Pancreas (tissue), 10 donors: ENCODE measurements around the gene FCN3. TPM values are rescaled to one million over a fixed set of nuclear protein-coding genes. Genes with fewer than 3 reads are reported as not detected.

ENCODE experiments used
- ATAC-seq, 4 donors: fragments of 200-7000 bp; cut with Tn5 transposase; one replicate each; pipeline versions ENCODE4 v1.8.0 to v1.9.1; 2020; ENCODE audit warnings: mild to moderate bottlenecking in 4 of 4, moderate library complexity in 4 of 4
- DNase-seq, 6 donors: peaks; one replicate each; pipeline ENCODE4 v3.0.0-alpha.2; 2020
- FAIRE-seq: peaks from 2 replicates; lab custom pipeline; 2012; peaks lifted over from hg19 to GRCh38; lab: Jason Lieb, UNC
- H3K27ac ChIP-seq, 4 donors: fragments of 200-600 bp; sonication (generic); 1 replicate in 3 of 4; 2 replicates in 1 of 4; pipeline versions ENCODE4 v1.5.0 to v1.8.0; 2020
- H3K27me3 ChIP-seq, 4 donors: fragments of 200-600 bp; one replicate each; pipeline ENCODE4 v1.8.0; 2021
- H3K36me3 ChIP-seq, 3 donors: fragments of 200-600 bp; sonication (generic) in 1 of 3; one replicate each; pipeline versions ENCODE4 v1.5.0 to v1.8.0; 2020 to 2021
- H3K4me1 ChIP-seq, 3 donors: fragments of 200-600 bp; one replicate each; pipeline ENCODE4 v1.8.0; 2021
- H3K4me3 ChIP-seq, 4 donors: fragments of 200-600 bp; sonication (generic) in 2 of 4; one replicate each; pipeline versions ENCODE4 v1.5.0 to v1.8.0; 2020 to 2021
- H3K9me3 ChIP-seq, 4 donors: fragments of 200-600 bp; one replicate each; pipeline ENCODE4 v1.8.0; 2021
- CTCF ChIP-seq, 4 donors: fragments of 200-600 bp; sonication (generic) in 3 of 4; IDR thresholded peaks; one replicate each; pipeline versions ENCODE4 v1.5.0 to v1.8.0; 2021; ENCODE audit warnings: antibody characterized with exemption in 4 of 4
- WGBS, 2 donors: extraction: QIAGEN DNeasy Blood & Tissue Kit; methylation state at CpG; one replicate each; pipeline ENCODE4 v1.1.7; 2013; 5-methylcytosine and 5-hydroxymethylcytosine counted together
- intact Hi-C, 3 donors: fragments of 100-400 bp; cut with DNase I; formaldehyde crosslinking; loops; one replicate each; pipeline versions ENCODE4 v1.11.1 to v1.14.2; 2022
- polyA plus RNA-seq, 2 donors: library from polyadenylated mRNA; stranded (reverse); fragments of 200-250 nt; gene quantifications; one replicate each; pipeline ENCODE4 v1.2.3, GENCODE V29; 2013
- total RNA-seq, 6 donors: library from RNA; stranded (reverse); fragmentation: NEBNext Ultra II Directional in 4 of 6; extraction: Animal tissue kit (Norgen Biotek cat#: 25700) in 4 of 6; gene quantifications; one replicate each; pipeline versions ENCODE4 v1.2.1 to v1.2.4, GENCODE V29; 2021 to 2023
- donor health status: healthy with polysubstance abuse.
- donor health status: DM: no; HTN: no; CAD: no; lungs with moderate emphysema.
- donor health status: DM: no; HTN: no; CAD: no.
- donor health status: control.
- donor health status: control.
- donor health status: Bipolar disorder and iron deficiency.
- donor health status: DM: yes; HTN: yes; CAD: no.
- donor health status: DM: no; HTN: no; CAD: no.
- donor health status: DM: no; HTN: no; CAD: no.
- donor health status: DM: yes; HTN: yes; CAD: no.

Gene FCN3
- total and polyA plus RNA-seq, 8 donors, result 0.39 to 19.7 (median 3.7) TPM

GRCh38 chr1:27331426-27331825, 43.2 kb downstream of the FCN3 start:
- ATAC-seq (no peak), FAIRE-seq (no peak), DNase-seq (no peak)
- Histone ChIP-seq H3K9me3 (no peaks in the 10 kb centered on the region), H3K36me3 (peaks cover 0 to 19% (median 7%) of the 10 kb centered on the region in 3 donors), H3K27me3 (no peaks in the 10 kb centered on the region), H3K27ac (no peak overlapping the region), H3K4me3 (no peak overlapping the region), H3K4me1 (no peaks in the 10 kb centered on the region)
- intact Hi-C loops, result loop anchor here in 1 of 3 donors (10.0 kb wide), 1 partner anchor 53 kb away; the partner anchor contains the start of gene CD164L2
- 91 to 97% methylated on average over 3 of the region's 3 CpGs for WGBS, 2 donors
- TF ChIP-seq CTCF (IDR thresholded peaks at IDR 0.05), result no peak

DNA sequence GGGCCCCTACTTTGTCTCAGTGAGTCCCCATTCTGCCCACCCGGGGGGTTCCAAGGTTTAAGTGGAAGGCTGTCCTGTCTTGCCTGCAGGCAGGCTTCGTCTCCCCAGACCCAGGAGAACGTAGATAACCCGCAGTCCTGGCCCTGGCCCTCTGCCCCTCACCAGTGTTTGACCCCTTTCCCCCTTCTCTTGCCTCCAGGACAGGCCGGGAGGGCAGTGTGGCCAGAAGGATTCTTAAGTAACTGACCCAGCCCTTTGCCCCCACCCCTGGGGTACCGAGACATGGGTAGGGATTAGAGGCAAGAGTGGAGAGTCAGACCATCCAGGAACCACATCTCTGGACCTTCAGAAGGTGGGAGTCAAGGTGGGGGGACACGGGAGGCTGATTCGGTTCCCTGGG, 43.8 kb downstream of the FCN3 start:
- TF ChIP-seq CTCF (IDR thresholded peaks at IDR 0.05), result no peak
- intact Hi-C loops, result loop anchor here in 1 of 3 donors (10.0 kb wide), 1 partner anchor 54 kb away; the partner anchor contains the start of gene CD164L2
- DNase-seq (no peak), ATAC-seq (no peak), FAIRE-seq (no peak)
- Histone ChIP-seq H3K4me1 (no peaks in the 10 kb centered on the region), H3K36me3 (peaks cover 0 to 22% (median 7%) of the 10 kb centered on the region in 3 donors), H3K27ac (no peak overlapping the region), H3K9me3 (no peaks in the 10 kb centered on the region), H3K4me3 (no peak overlapping the region), H3K27me3 (no peaks in the 10 kb centered on the region)
- 78 to 82% methylated on average over 8 of the region's 8 CpGs for WGBS, 2 donors

DNA sequence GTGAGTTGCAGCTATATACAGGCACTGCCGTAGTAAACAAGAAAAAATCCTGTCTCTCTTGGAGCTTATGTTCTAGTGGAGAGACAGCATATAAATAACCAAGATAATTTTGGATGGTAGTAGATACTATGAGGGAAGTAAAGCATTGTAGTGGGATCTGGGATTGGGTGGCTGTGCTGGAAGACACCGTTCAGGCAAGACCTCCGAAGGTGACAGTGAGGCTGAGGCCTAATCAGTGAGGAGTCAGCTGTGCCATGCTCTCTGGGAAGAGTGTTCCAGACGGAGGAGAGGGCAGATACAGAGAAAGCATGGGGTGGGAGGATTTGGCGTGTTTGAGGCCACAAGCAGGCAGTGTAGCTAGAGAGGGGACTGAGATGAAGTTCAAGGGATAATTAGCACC, 46.7 kb downstream of the FCN3 start:
- peaks cover 0 to 12% (median 7%) of the 10 kb centered on the region in 3 donors for H3K4me1 ChIP-seq
- no peak overlapping the region for H3K27ac ChIP-seq
- no peak overlapping the region for H3K4me3 ChIP-seq
- 80 to 81% methylated on average over 5 of the region's 5 CpGs for WGBS, 2 donors
- peaks cover 0 to 6% (median 0%) of the 10 kb centered on the region in 3 donors for H3K36me3 ChIP-seq
- TF ChIP-seq CTCF (IDR thresholded peaks at IDR 0.05), result no peak
- FAIRE-seq (no peak), ATAC-seq (no peak), DNase-seq (no peak)
- H3K27me3 ChIP-seq, result no peaks in the 10 kb centered on the region
- intact Hi-C loops, result no loop called here
- no peaks in the 10 kb centered on the region for H3K9me3 ChIP-seq

GRCh38 chr1:27325286-27325685, 49.3 kb downstream of the FCN3 start:
- no peak for FAIRE-seq
- ATAC-seq, result no peak
- H3K36me3 ChIP-seq, result peaks cover 0 to 6% (median 0%) of the 10 kb centered on the region in 3 donors
- H3K27ac ChIP-seq, result no peak overlapping the region
- peaks cover 0 to 17% (median 7%) of the 10 kb centered on the region in 3 donors for H3K4me1 ChIP-seq
- H3K27me3 ChIP-seq, result no peaks in the 10 kb centered on the region
- intact Hi-C loops, result no loop called here
- 87 to 89% methylated on average over 15 of the region's 15 CpGs for WGBS, 2 donors
- TF ChIP-seq CTCF (IDR thresholded peaks at IDR 0.05), result no peak
- no peak for DNase-seq
- H3K4me3 ChIP-seq, result no peak overlapping the region
- H3K9me3 ChIP-seq, result no peaks in the 10 kb centered on the region

- FAIRE-seq, result no peak
- WGBS, 2 donors, result 7 to 8% methylated on average over 10 of the region's 10 CpGs
- Histone ChIP-seq H3K9me3 (no peaks in the 10 kb centered on the region), H3K4me3 (peak overlapping the region; percentile 70 to 94 (median 88)), H3K27ac (peak overlapping the region; percentile 61 to 81 (median 77)), H3K4me1 (peaks cover 0 to 17% (median 7%) of the 10 kb centered on the region in 3 donors), H3K36me3 (peaks cover 0 to 6% (median 0%) of the 10 kb centered on the region in 3 donors), H3K27me3 (no peaks in the 10 kb centered on the region)
- DNase-seq, result no peak
- ATAC-seq, result no peak
- intact Hi-C loops, result no loop called here
- no peak for TF ChIP-seq CTCF (IDR thresholded peaks at IDR 0.05)
These were observed 51.9 kb downstream of the FCN3 start for GRCh38 chr1:27322569-27323240.
